ENCODE results near the gene ADGRF1. TPM values are rescaled to one million over a fixed set of nuclear protein-coding genes. Genes with fewer than 3 reads are reported as not detected.

ADGRF1 gene
- not detected in 2 replicates for total RNA-seq

DNA sequence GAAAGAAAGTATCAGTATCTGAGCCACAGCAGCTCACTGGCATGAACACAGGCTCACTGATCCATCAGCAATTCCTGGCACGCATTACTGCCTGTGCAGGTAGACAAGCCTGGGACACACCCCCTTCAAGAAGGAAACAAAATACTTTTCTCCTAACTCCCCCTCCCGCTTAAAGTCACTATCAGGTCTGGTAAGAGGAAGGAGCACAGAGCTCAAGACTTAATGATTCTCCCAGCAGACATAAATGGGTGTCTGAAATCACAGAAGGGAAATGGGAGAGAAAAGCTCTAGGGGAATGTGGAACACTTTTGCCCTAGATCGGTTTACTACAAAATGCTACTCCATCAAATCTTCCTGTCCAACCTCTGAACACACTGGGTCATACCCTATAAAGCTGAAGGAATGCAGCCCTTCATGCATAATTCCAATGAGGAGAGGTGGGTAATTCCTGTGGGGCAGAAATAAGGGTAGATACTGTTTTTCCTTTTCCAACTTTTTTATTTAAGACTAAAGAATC lies at the start of gene ADGRF1:
ADGRF1 (minus strand) TSS at position 58 of the 517 bp plus-strand sequence. CDS start 13,271 bp downstream, outside the sequence.

Other genes starting within 250 kb of the ADGRF1 start
- not detected in 2 replicates for gene MEP1A, start 248.9 kb downstream of the ADGRF1 start, total RNA-seq
- gene ADGRF5, start 120.4 kb downstream of the ADGRF1 start, total RNA-seq = under 0.01 TPM in 2 replicates